Measurements from ENCODE around the gene ANKRD17.

Gene ANKRD17

DNA sequence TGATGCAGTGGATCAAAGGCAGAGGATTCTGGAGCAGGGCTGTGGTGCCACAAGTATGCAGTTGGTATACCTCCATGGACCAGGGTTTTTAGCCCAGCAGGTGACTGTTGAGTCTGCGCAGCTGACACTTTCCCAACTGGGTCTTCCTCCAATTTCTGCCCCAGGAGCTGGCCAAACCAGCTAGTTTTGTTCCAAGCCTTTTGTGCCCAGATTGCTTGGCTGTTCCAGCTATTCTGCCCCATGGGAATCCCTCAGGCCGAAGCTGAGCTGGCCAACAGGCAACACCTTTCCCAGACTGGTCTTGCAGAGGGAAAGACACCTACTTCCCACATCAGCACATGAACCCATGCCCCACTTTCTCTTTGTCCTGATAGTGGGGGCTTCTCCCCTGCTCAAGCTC, 22.8 kb upstream of the ANKRD17 start:
- DNase-seq (ENCODE audit: low read depth) = no peak
- TF ChIP-seq CTCF (conservative IDR thresholded peaks at IDR 0.05; ENCODE audit: low read depth, low read length) = no peak
- no peak overlapping the region for H3K4me3 ChIP-seq (ENCODE audit: low read depth, low read length)

GRCh38 chr4:73277201-73277600, 18.6 kb upstream of the ANKRD17 start:
- no peak overlapping the region for H3K4me3 ChIP-seq (ENCODE audit: low read depth, low read length)
- DNase-seq (ENCODE audit: low read depth) = no peak
- TF ChIP-seq CTCF (conservative IDR thresholded peaks at IDR 0.05; ENCODE audit: low read depth, low read length) = no peak

DNA sequence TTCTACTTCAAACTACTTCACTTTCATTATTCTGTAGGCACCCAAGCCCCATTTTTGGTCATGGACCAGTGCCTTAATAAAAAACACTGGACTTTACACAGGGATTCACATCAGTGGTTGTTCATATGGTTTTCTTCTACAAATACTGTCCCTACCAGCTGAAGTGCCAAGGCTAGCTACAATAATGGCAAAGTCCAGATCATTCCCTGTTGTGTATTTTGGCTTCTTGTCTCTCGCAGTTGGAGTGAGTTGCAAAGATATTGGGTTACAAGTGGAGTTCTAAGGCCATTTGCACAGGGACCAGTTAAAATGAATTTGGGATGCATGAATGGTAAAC, 16.7 kb upstream of the ANKRD17 start:
- H3K4me3 ChIP-seq (ENCODE audit: low read depth, low read length) = no peak overlapping the region
- no peak for DNase-seq (ENCODE audit: low read depth)
- TF ChIP-seq CTCF (conservative IDR thresholded peaks at IDR 0.05; ENCODE audit: low read depth, low read length) = no peak

GRCh38 chr4:73272816-73273215, 14.2 kb upstream of the ANKRD17 start:
- H3K4me3 ChIP-seq (ENCODE audit: low read depth, low read length) = no peak overlapping the region
- DNase-seq (ENCODE audit: low read depth) = no peak
- TF ChIP-seq CTCF (conservative IDR thresholded peaks at IDR 0.05; ENCODE audit: low read depth, low read length) = no peak

- DNase-seq (ENCODE audit: low read depth) = no peak
- no peak for TF ChIP-seq CTCF (conservative IDR thresholded peaks at IDR 0.05; ENCODE audit: low read depth, low read length)
- no peak overlapping the region for H3K4me3 ChIP-seq (ENCODE audit: low read depth, low read length)
Measured at GRCh38 chr4:73267050-73267449, 8.5 kb upstream of the ANKRD17 start.

- peak overlapping the region; percentile 91 for H3K4me3 ChIP-seq (ENCODE audit: low read depth, low read length)
- no peak for DNase-seq (ENCODE audit: low read depth)
- no peak for TF ChIP-seq CTCF (conservative IDR thresholded peaks at IDR 0.05; ENCODE audit: low read depth, low read length)
Measured at GRCh38 chr4:73259571-73260090, 1.0 kb upstream of the ANKRD17 start.

DNA sequence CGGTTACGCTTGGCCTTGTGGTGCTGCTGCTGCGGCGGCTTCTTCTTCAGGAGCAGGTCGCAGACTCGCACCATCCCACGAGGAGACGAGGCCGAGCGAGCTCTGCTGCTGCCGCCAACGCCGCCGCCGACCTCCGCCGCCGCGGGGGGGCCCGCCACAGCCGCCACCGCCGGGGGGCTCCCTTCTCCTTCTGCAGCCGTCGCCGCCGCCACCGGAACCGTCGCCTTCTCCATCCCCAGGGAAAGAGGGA, 237 bp downstream of the ANKRD17 start:
- peak overlapping the region; percentile 91 for H3K4me3 ChIP-seq (ENCODE audit: low read depth, low read length)
- TF ChIP-seq CTCF (conservative IDR thresholded peaks at IDR 0.05; ENCODE audit: low read depth, low read length) = no peak
- DNase-seq (ENCODE audit: low read depth) = no peak

Data from choroid plexus epithelial cell (primary cell).